Breast epithelium (tissue), 4 donors: ENCODE measurements around the gene ATP6V1B1. TPM values are rescaled to one million over a fixed set of nuclear protein-coding genes. Genes with fewer than 3 reads are reported as not detected.
"Not testable (repeated sequence)": the region's sequence is repeated elsewhere in the genome, so short reads cannot be mapped to it uniquely, and the experiment has no call there.

Experiments
- DNase-seq, 2 donors: peaks; one replicate each; pipeline ENCODE4 v3.0.0-alpha.2; 2019; ENCODE audit warnings: low spot score in 2 of 2
- H3K27ac ChIP-seq, 2 donors: fragments of 200-600 bp; sonication (generic) in 1 of 2; one replicate each; pipeline ENCODE4 v1.5.1; 2016 to 2019; ENCODE audit warnings: mild to moderate bottlenecking in 1 of 2
- H3K27me3 ChIP-seq, 2 donors: fragments of 200-600 bp; sonication (generic) in 1 of 2; one replicate each; pipeline versions ENCODE4 v1.5.1 to v1.6.0; 2017 to 2019; ENCODE audit warnings: control low read depth in 1 of 2, mild to moderate bottlenecking in 1 of 2
- H3K36me3 ChIP-seq: fragments of 200-600 bp; one replicate; pipeline ENCODE4 v1.5.1; 2019
- H3K4me1 ChIP-seq, 2 donors: fragments of 200-600 bp; sonication (generic); one replicate each; pipeline ENCODE4 v1.5.1; 2016 to 2019; ENCODE audit warnings: control low read depth in 1 of 2
- H3K4me3 ChIP-seq, 3 donors: fragments of 200-600 bp; sonication (generic); 1 replicate in 2 of 3; 2 replicates in 1 of 3; pipeline ENCODE4 v1.5.1; 2016 to 2019; ENCODE audit warnings: mild to moderate bottlenecking in 3 of 3, moderate library complexity in 2 of 3
- H3K9me3 ChIP-seq, 2 donors: fragments of 200-600 bp; sonication (generic) in 1 of 2; one replicate each; pipeline ENCODE4 v1.5.1; 2016 to 2019; ENCODE audit warnings: control low read depth in 1 of 2
- POLR2A ChIP-seq: fragments of 450-650 bp; IDR thresholded peaks from one replicate; pipeline ENCODE4 v1.6.1; 2016; ENCODE audit warnings: antibody characterized with exemption, mild to moderate bottlenecking, moderate library complexity
- POLR2AphosphoS5 ChIP-seq, 3 donors: sonication (generic); formaldehyde crosslinking; IDR thresholded peaks; one replicate each; pipeline ENCODE4 v1.6.1; 2017; ENCODE audit warnings: antibody characterized with exemption in 3 of 3
- intact Hi-C: fragments of 100-400 bp; cut with DNase I; formaldehyde crosslinking; loops from one replicate; pipeline ENCODE4 v1.15.1; 2023; ENCODE audit warnings: low total_unique reads
- total RNA-seq, 3 donors: library from RNA; depleted of rRNA; stranded (reverse); fragments of >200 nt; gene quantifications; one replicate each; pipeline ENCODE4 v1.1.0, GENCODE V29; 2016
- TF ChIP-seq, protein P1 (sequence below), 3 donors: fragments of 450-650 bp; IDR thresholded peaks; one replicate each; pipeline ENCODE4 v1.5.1; 2016 to 2017; ENCODE audit warnings: antibody characterized with exemption in 3 of 3, mild to moderate bottlenecking in 3 of 3, moderate library complexity in 3 of 3

The ATP6V1B1 gene
- total RNA-seq, 3 donors from 2014 or later, result 1.8 to 38.2 (median 4.6) TPM

DNA sequence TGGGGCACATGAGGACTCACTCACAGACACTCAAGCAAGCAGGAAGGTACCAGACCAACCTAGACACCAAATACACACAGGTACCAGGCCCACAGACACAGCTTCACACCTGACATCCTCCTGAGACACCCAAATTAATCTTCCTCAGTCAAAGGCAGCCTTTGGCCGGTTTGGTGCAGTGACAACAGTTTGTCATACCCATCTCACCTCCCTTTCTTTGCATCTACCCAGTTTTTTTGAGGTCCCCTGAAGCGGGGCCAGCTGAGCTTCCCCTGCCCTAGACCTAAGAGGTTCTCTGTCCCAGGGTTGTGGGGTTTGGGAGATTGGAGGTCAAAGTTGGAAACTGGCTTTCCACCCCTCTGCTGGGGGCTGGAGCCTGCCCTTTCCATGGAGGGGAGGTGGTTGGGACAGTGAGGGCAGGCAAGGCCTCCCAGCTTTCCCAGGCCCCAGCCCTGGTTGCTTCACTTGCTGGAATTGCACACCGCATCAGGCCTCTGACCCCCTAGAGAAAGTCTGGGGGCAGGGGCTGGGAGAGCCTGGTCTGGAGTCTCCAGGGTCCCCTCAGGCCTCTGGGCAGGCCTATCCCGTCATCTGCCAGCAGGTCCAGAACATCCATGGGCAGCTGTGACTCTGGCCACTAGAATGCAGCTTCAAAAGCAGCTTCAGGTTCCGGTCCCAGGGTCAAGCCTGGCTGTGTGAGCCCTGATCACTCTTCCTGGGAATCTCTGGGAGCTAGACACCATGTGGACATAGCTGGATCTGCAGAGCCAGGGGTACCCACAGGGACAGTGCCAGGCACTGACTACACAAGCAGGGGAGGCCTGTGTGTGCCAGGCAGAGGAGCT lies 71.5 kb downstream of the ATP6V1B1 start:
- intact Hi-C loops, result no loop called here
- TF ChIP-seq POLR2AphosphoS5 (IDR thresholded peaks at IDR 0.05) (no peak), POLR2A (no peak)
- TF ChIP-seq, protein P1, sequence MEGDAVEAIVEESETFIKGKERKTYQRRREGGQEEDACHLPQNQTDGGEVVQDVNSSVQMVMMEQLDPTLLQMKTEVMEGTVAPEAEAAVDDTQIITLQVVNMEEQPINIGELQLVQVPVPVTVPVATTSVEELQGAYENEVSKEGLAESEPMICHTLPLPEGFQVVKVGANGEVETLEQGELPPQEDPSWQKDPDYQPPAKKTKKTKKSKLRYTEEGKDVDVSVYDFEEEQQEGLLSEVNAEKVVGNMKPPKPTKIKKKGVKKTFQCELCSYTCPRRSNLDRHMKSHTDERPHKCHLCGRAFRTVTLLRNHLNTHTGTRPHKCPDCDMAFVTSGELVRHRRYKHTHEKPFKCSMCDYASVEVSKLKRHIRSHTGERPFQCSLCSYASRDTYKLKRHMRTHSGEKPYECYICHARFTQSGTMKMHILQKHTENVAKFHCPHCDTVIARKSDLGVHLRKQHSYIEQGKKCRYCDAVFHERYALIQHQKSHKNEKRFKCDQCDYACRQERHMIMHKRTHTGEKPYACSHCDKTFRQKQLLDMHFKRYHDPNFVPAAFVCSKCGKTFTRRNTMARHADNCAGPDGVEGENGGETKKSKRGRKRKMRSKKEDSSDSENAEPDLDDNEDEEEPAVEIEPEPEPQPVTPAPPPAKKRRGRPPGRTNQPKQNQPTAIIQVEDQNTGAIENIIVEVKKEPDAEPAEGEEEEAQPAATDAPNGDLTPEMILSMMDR (IDR thresholded peaks at IDR 0.05), result no peak
- no peak for DNase-seq
- Histone ChIP-seq H3K4me1 (no peaks in the 10 kb centered on the region), H3K27me3 (peaks cover 0 to 3% of the 10 kb centered on the region in 2 donors), H3K27ac (no peak overlapping the region), H3K9me3 (no peaks in the 10 kb centered on the region), H3K36me3 (no peaks in the 10 kb centered on the region), H3K4me3 (no peak overlapping the region)

DNA sequence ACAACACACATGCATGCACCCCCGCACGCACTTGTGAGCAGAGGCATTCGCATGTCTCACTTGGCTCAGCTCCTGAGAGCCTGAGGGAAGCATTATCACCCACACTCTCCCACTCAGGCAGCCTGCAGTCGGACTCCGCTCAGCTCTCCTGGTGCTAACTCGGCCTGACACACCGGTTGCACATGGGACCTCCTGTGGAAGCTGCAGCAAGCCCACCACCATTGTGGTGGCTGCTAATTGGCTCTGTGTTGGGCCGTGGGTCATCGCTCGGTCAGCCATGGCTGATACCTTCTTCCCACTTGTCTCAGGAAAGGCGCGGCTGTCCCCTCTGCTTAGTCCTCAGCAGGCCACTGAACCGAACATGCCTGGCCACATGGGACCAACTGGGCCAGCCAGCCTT lies 72.6 kb downstream of the ATP6V1B1 start:
- TF ChIP-seq, protein P1 (IDR thresholded peaks at IDR 0.05), result no peak
- TF ChIP-seq POLR2AphosphoS5 (IDR thresholded peaks at IDR 0.05) (no peak), POLR2A (no peak)

DNA sequence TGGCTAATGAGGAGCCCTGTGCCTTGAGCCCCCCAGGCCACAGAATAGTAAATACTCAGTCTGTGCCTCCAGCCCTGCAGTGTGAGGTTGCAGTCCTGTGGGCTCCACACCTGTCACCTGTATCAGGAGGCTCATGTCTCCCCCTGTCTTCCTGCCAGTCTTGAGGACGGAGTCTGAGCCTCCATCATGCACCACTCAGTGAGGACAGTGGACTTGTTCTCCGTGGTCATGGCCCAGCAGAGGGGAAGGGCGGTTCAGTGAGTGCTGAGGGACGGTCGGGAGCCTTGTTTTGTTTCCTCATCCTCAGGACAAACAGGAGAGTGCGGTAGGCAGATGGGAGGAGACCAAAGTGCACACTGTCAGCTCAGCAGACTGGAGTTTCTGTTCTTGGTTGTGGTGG lies 76.1 kb downstream of the ATP6V1B1 start:
- H3K27me3 ChIP-seq, H3K36me3 ChIP-seq, H3K27ac ChIP-seq, H3K9me3 ChIP-seq, H3K4me3 ChIP-seq, H3K4me1 ChIP-seq, intact Hi-C loops, DNase-seq: not testable (repeated sequence)

More for the DNA sequence above, 72.6 kb downstream of the ATP6V1B1 start:
- no peak overlapping the region for H3K27ac ChIP-seq
- DNase-seq, result no peak
- H3K4me1 ChIP-seq, result no peaks in the 10 kb centered on the region
- H3K36me3 ChIP-seq, result no peaks in the 10 kb centered on the region
- H3K4me3 ChIP-seq, result no peak overlapping the region
- H3K27me3 ChIP-seq, result peaks cover 0 to 10% of the 10 kb centered on the region in 2 donors
- intact Hi-C loops, result no loop called here
- no peaks in the 10 kb centered on the region for H3K9me3 ChIP-seq

Other genes with a start within 250 kb of the ATP6V1B1 start
- 1 to 10 TPM; 1.3 to 2.3 (median 1.9) TPM for gene ADD2, start 167.7 kb upstream of the ATP6V1B1 start, total RNA-seq
- not detected for gene FIGLA, start 145.3 kb upstream of the ATP6V1B1 start, total RNA-seq
- gene CLEC4F, start 115.3 kb upstream of the ATP6V1B1 start, total RNA-seq, result under 1 TPM in 1 of 3 donors, not detected in 2; 0.88 TPM
- gene CD207, start 100.1 kb upstream of the ATP6V1B1 start, total RNA-seq, result under 1 TPM in 2 of 3 donors, not detected in 1; 0.33 to 0.88 TPM
- gene VAX2, start 35.3 kb upstream of the ATP6V1B1 start, total RNA-seq, result 1 to 10 TPM; 1.3 to 5.1 (median 4.6) TPM
- gene ANKRD53, start 42.7 kb downstream of the ATP6V1B1 start, total RNA-seq, result 1 to 10 TPM; 2.8 to 4.9 (median 3.2) TPM
- 10 to 100 TPM; 39.5 to 48.8 (median 40.0) TPM for gene TEX261, start 59.0 kb downstream of the ATP6V1B1 start, total RNA-seq
- gene NAGK, start 132.7 kb downstream of the ATP6V1B1 start, total RNA-seq, result 100 to 1,000 TPM in 1 of 3 donors, 10 to 100 TPM in 2; 71.5 to 115 (median 75.1) TPM
- gene MCEE, start 194.3 kb downstream of the ATP6V1B1 start, total RNA-seq, result 10 to 100 TPM; 16.0 to 33.8 (median 27.5) TPM
- gene MPHOSPH10, start 194.7 kb downstream of the ATP6V1B1 start, total RNA-seq, result 10 to 100 TPM; 24.8 to 32.1 (median 27.5) TPM